Nucleus accumbens (tissue), 56 donors: ENCODE measurements around the gene PTPRCAP.

ENCODE experiments used
- DNase-seq, 56 donors: peaks; one replicate each; lab custom pipeline; 2025; lab: John Stamatoyannopoulos, UW

Gene PTPRCAP

DNA sequence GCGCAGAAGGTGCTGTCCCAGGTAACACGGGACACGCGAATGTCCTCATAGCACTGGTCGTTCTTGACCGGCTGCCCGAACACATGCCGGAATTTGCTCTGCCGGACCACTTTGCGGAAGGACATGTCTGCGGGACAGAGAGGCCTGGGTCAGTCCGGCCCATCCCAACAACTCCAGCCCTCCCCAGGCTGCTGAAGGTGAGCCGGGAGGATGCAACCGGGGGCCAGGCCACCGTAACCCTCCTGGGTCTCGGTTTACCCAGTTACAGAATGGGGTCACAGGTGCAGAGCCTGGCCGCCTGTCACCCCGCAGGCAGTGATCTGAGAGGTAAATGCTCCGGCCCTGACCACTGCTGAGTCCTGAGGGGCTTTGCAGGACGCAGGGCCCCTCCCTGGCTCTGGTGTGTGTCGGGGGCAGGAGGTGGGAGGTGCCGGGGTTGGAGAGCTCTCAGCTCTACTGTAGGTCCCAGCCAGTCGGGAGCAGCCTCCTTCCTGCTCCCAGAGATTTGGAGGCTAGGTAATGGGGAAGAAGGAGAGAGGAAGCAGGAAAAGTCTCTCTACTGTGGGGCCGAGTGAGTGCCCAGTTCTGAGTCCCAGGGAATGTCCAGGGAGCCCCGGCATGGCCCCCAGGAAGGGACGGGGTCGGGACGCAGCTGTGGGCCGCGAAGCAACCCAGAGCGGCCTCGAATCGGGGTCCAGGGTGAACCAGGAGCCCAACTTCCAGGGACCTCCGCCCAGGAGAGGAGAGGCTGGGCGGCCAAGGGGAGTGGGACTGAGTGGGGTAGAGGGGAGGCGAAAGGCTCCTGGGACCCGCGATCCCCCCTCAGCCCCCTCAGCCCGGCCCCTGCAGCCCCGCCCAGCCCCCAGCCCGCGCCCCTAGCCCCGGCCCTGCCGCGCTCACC lies 5.3 kb upstream of the PTPRCAP start:
- no peak for DNase-seq

DNA sequence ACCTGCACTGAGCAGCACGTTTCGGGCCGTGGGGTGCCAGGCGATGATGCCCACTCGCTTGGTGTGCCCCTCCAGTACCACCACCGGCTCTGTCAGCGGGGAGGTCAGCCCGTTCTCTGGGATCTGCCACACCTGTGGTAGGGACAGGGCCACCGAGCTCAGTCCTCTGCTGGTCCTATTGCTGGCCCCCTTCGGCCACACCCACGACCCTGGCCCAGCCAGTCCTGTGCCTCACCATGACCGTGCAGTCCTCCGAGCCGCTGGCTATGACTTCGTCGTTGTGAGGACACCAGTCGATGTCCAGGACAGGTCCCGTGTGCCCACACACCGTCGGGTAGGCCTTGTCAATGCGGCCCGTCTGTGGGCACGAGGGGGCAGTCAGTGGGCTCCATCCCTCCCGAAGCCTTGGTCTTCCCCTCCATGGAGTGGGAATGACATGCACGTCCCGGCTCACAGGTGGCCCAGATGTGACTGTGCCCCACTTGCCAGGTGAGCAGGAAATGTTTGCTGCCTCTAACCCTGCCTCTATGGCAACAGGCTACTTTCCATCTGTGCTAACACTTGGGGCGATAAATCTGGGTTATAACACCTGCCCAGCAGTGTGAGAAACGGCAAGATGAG lies 4.4 kb upstream of the PTPRCAP start:
- no peak for DNase-seq

DNA sequence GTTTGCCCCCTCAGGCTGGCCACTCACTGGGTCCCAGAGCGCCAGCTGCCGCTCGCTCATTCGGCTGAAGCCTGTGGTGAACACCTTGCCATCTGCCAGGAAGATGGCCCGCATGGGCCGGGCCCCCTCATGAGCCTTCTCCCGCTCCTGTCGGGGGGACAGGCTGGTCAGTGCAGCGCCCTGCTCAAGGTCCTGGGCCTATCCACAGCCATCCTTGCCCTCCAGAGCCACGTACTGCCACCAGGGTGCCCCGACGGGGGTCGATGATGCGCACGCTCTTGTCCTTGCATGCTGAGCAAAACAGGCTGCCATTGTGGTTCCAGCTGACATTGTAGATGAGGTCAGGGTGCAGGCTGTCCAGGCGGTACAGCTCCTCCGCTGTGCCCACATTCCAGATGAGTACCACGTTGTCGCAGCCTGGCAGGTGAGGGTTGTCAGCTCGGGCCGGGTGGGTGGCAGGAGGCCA lies 3.6 kb upstream of the PTPRCAP start:
- no peak for DNase-seq

DNA sequence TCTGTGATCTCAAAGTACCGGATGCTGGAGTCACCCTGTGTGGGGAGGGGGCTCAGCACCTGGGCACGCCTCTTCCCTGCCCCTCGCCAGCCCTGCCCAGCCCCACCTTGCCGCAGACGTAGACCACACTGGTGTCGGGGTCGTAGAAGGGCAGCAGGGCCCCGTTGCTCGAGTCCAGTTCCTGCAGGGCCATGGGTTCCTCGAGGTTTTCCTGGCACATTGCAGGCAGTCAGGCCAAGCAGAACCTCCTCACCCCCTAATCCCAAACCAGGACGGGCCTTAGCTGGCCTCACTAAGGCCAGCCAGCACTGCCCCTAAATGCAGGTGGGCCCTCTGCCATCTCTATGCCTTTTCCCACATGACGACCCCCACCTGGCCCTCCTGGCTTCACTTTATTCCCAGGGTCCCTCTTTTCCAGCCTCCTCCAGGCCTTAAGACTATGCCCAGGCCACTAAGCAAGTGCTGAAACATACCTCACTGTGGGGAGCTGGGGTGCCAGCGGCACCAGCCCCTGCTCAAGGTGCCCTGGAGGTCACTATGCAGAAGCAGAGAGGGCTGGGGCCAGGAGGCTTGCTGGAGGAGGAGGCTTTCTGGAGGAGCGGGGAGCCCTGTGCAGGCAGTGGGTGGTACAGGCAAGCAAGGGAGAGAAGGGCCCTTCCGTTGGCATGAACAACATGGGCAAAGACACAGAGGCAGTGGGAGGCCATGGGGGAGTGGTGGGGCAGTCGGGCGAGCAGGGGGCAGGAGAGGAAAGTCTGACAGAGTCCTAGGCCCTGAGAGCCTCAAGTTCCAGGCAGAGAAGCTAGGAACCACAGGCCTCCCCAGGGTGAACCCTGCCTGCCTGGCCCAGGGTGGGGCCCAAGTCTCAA lies 3.0 kb upstream of the PTPRCAP start:
- DNase-seq = no peak

DNA sequence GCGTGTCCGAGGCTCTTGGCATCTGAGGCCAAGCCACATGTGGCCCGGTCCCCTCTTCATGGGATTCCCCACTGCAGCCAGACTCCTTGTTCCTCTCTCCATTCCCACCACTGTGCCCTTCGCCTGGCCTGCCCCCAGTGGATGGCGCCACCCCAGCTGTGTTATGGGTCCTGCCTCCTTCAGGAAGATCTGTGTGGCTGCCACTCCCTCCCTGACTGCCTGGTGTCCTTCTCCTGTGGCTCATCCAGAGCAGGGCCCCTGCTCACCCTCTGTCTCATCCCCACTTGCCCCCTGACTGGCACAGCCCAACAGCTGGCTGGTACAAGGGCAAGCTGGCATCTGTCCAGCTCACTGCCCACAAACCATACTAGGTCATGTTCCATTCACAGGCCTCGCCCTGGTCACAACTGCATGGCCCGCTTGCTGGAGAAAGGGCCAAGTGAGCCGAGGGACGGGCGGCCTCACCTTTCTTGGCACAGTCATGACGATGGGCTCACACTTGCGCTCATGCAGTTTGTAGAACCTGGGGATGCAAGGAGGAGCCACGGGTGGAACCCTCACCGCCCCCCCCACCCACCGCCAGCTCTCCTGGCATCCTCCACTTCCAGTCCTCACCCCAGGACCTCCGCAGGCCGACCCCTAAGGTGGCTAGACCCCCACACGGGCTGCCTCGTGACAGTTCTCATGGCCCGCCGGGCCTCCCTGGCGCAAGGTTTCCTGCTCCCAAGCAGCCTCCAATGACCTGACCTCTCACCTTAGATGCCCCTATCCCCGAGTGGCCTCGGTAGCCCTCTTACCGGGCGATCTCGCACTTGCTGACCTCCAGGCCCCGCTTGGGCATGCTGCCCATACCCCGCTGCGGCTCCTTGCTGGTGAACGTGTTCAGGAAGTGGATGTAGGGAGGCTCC lies 2.1 kb upstream of the PTPRCAP start:
- peak in 6 of 56 donors; percentile 17 to 43 (median 32) for DNase-seq

DNA sequence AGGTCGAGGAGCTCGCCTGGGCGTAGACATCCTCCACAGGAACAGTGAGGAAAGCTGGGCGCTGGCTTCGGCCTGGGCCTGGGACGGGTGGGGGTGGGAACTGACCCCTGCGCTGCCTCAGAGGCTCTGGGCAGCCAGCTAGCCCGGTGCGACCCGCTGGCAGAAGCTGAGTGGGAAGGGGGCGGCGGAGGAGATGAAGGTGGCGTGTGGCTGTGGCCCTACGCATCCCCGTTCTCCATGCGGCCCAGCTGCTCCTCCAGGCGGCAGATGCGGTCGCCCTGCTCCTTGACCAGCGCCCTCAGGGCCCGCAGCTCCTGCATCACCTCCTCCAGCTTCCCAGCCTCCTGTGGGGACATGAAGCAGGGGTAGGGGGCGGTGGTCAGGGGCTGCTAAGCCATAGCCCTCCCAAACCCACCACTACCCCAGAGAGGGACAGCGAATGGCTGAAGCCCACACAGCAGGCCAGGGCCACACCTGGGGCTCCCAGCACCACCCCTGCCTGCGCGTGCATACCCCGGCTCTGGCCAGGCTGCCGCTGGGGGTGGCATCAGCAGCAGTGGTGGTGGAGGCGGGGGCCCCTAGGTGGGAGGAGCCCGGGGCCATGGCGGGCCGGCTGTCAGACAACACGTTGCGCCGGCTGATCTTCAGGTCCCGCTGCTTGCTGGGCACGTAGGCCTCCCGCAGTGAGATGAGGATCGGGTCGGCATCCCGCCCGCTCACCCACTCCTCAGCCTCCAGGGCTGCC lies 848 bp upstream of the PTPRCAP start:
- no peak for DNase-seq

DNA sequence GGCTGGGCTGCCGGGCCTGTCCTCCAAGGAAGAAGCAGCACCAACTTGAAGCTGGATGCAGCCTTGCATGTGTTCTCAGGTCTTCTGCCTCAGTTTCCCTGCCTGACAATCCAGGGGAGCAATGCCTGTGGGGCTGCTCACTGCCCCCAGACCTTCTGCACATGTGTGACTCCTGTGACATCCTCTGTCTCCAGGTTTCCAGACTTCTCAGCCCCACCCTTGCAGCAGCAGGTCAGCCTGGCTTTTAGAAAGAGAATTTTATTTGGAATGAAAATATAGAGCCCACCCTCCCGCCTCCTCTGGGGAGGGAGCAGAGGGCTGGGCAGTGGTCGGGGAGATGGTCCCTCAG lies 301 bp upstream of the PTPRCAP start:
- no peak for DNase-seq

DNA sequence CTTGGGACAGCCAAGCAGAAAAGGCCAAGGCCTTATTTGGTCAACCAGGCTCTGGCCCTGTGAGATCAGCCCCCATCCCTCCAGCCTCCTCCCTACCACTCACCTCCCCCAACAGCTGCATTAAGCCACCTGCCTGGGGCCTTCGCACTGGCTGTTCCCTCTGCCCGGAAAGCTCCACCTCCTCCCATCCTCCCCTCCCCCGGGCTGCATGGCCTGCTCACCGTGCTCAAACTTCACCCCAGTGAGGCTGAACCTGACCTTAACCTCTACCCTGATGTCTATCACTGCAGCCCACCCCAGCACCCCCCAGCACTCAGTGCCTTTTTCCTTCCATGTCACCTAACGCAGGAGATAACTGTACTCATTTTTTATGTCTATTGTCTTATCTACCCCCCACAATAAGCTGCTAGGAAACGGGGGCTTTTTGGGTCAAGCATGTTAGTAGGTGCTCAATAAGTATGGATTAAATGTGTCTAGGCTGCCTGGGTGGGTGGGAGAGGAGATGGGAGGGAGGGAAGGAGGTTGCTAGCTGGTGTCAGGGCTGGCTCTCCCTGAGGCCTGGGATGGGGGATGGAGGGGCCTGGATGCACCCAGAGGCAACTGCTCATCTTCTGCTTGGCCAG lies 912 bp downstream of the PTPRCAP start:
- DNase-seq = no peak

DNA sequence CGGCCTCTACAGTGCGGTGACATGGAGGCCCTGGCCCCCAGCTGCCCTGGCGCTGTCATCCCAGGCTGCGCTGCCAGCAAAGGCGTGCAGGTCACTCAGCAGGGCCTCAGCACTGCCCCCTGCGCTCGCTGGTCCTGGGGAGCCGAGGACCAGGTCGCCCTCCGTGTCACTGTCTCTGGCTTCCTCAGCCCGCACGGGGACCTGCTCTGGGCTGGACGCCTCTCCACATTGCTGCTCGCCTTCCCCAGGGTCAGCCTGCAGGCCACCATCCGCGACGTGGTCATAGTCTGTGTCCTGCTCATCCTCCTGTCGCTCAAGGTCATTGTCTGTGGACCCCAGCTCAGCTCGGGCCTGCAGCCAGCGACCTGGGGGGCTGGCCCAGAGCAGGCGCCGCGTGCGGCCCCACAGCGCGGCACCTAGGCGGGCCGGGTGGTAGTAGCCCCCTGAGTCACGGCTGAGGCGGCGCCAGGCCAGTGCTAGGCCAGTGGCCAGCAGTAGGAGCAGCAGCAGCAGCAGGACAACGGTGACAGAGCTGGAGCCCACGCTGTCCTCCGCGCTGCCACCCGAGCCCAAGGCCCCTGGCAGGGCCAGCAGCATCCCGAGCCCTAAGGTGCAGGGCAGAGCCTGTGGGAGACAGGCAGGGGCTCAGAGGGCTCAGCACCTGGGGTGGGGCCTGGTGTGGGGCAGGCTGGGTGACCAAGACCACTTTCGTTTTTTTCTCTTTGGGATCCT lies 1.6 kb downstream of the PTPRCAP start:
- DNase-seq = no peak

DNA sequence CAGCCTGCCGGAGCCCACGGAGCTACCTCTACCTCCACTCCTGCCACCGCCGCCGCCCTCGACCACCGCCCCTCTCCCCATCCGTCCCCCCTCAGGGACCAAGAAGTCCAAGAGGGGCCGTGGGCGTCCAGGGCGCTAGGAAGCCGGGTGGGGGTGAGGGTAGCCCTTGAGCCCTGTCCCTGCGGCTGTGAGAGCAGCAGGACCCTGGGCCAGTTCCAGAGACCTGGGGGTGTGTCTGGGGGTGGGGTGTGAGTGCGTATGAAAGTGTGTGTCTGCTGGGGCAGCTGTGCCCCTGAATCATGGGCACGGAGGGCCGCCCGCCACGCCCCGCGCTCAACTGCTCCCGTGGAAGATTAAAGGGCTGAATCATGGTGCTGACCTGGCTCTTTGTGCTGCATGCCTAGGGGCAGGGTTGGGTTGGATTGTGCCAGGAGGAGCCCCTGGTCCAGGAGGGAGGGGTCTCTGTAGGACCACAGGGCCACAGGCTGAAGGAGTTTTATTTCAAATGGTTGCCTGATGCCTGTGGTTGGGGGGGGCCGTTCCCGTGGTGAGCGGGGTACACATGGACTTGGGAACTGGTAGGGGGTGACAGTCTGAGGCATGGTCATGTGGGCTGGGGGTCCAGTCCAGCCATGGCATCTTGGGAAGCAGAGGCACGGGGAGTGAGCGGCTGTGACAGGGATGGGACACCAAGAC lies 2.3 kb downstream of the PTPRCAP start:
- no peak for DNase-seq

DNA sequence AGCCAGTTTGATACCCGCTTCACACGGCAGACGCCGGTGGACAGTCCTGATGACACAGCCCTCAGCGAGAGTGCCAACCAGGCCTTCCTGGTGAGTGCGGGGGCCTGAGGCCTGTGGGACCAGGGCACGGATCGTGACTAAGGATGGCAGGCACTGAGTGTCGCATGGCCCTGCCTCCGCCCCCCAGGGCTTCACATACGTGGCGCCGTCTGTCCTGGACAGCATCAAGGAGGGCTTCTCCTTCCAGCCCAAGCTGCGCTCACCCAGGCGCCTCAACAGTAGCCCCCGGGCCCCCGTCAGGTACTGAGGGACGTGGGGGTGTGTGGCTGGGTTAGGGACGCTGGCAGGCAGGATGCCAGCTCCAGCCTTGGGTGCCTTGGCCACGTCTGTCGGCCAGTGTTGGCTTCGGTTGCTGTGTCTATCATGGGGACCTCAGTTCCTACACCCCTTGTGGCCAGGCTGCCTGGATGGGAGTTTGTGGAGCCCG lies 3.0 kb downstream of the PTPRCAP start:
- no peak for DNase-seq

DNA sequence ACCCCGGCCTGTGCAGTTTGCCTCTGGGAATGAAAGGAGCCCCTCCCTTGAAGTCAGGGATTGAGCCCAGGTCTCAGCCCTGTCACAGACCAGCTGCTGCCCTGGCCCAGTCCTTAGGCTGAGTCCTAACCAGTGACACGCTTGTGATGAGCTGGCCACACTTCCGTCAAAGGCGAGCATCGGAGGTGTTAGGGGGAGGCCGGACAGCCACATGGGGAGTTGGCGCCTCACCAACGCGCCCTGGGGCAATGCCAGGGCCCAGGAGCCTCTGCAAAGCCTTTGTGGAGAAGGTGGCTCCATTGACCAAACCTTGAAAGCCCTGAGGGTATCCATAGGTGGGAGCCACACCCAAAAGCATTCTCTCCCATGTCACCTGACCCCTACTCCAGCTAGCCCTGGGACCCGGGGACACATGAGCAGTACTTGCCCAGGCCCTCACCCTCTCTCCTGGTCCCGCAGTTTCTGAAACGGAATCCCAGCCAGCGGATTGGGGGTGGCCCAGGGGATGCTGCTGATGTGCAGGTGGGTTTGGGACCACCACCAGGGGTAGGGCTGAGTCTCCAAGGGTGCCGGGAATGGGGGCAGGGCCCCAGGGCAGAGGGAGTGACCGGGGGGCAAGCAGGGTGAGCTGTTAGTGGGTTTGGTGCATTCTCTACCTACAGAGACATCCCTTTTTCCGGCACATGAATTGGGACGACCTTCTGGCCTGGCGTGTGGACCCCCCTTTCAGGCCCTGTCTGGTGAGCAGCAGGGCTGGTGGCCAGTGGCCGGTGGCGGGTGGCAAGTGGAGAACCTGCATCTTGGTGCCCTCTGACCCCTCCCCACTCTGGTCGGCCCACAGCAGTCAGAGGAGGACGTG lies 3.7 kb downstream of the PTPRCAP start:
- no peak for DNase-seq

DNA sequence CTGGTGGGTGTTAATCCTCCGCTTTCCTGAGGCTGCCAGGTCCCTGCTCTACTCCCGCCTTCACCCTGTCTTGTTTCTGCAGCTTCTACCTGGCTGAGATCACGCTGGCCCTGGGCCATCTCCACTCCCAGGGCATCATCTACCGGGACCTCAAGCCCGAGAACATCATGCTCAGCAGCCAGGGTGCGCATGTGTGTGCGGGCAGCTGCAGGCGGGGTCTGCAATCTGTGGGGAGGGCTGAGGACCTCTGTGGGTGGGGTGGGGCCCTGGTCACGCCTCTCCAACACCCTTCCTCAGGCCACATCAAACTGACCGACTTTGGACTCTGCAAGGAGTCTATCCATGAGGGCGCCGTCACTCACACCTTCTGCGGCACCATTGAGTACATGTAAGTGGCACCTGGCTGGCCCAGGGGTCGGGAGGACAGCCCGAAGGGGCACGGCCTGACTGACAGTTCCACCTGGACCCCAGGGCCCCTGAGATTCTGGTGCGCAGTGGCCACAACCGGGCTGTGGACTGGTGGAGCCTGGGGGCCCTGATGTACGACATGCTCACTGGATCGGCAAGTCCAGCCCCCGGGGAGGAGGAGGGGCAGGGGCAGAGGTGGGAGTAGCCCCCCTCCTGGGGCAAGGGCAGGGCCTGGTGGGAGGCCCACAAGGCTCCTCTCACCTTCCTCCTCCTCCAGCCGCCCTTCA lies 4.7 kb downstream of the PTPRCAP start:
- DNase-seq = no peak

DNA sequence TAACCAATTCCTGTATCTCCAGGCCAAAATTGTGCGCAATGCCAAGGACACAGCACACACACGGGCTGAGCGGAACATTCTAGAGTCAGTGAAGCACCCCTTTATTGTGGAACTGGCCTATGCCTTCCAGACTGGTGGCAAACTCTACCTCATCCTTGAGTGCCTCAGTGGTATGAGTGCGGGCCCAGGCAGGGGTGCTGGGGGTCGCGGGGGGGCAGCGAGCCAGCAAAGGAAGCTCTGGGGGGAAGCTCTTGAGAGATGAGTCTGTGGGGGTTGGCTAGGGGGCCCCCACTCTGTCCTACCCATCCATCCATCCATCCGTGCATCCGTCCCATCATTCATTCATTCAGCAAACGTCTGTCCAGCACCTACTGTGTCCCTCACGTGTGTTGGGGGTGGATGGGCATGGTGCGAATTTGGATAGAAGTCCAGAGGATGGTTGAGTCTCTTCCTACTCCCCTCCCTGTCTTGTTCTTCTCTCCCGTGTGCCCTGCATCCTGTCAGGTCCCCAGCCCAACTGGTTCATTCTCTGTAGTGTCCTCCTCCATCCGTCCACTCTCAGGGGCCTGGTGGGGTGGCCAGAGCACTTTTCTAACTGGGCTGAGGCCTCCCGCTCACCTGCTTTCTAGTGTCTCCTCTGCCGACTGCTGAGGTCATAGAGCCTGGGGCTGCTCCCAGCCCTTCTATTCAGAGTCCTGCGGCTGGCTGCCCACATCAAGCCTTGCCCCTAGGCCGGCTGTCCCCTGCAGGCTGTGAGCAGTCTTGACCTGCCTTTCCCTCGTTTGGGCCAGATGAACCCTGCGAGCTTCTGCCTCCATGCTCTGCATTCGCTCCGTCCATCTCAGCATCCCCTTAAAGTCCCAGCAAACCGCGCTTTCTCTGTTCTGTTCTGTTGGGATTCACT lies 5.9 kb downstream of the PTPRCAP start:
- no peak for DNase-seq

DNA sequence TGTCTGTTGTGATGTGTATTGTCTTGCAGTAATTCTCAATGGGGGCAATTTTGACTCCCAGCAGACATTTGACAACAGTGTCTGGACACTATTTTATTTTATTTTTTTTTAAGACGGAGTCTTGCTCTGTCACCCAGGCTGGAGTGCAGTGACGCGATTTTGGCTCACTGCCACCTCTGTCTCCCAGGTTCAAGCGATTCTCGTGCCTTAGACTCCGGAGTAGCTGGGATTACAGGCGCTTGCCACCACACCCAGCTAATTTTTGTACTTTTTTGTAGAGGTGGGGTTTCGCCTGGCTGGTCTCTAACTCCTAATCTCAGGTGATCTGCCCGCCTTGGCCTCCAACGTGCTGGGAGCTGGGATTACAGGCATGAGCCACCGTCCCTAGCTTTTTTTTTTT lies 7.8 kb downstream of the PTPRCAP start:
- DNase-seq = no peak
